ENCODE results near the gene GMPPB.

The GMPPB gene

DNA sequence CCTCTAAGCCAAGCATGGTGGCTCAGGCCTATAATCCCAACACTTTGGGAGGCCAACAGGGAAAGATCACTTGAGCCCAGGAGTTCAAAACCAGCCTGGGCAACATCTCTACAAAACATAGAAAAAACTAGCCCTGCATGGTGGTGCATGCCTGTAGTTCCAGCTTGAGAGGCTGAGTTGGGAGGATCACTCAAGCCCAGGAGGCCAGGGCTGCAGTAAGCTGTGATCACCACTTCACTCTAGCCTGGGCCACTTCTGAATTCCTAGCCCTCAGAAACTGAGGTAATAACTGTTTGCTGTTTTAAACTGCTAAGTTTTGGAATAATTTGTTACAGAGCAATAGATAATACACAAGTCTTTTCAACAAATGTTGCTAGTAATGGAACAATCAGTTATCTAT, 46.2 kb upstream of the GMPPB start:
- Histone ChIP-seq H3K4me2 (ENCODE audit: low read depth, low read length) (no peak overlapping the region), H3K36me3 (replicated peaks; ENCODE audit: insufficient read depth, low read length) (no peaks in the 10 kb centered on the region), H3F3A (ENCODE audit: insufficient read depth, low read length) (no peaks in the 10 kb centered on the region; the same call in 1 of the 2 replicates), H3K9ac (ENCODE audit: low read length) (no peak overlapping the region), H3K4me3 (ENCODE audit: low read length) (no peak overlapping the region), H4K20me1 (ENCODE audit: insufficient read depth, low read length) (peaks cover 27% of the 10 kb centered on the region), H2AFZ (ENCODE audit: low read length) (no peak overlapping the region), H3K9me3 (replicated peaks; ENCODE audit: insufficient read depth, low read length) (no peaks in the 10 kb centered on the region), H3K27ac (ENCODE audit: low read length) (no peak overlapping the region), H3K4me1 (ENCODE audit: low read length) (no peaks in the 10 kb centered on the region), H3K9me2 (replicated peaks; ENCODE audit: insufficient read depth, low read length) (no peaks in the 10 kb centered on the region), H3K79me2 (ENCODE audit: low read length) (peaks cover 80% of the 10 kb centered on the region), H3K27me3 (replicated peaks; ENCODE audit: insufficient read depth, low read length) (no peaks in the 10 kb centered on the region)
- DNase-seq, result no peak
- no peak for TF ChIP-seq CTCF (IDR thresholded peaks at IDR 0.05; ENCODE audit: low read length)

GRCh38 chr3:49769286-49769915, 45.6 kb upstream of the GMPPB start:
- Histone ChIP-seq H4K20me1 (ENCODE audit: insufficient read depth, low read length) (peaks cover 22% of the 10 kb centered on the region), H2AFZ (ENCODE audit: low read length) (no peak overlapping the region), H3K27ac (ENCODE audit: low read length) (no peak overlapping the region), H3K9me3 (replicated peaks; ENCODE audit: insufficient read depth, low read length) (no peaks in the 10 kb centered on the region), H3K4me3 (ENCODE audit: low read length) (no peak overlapping the region), H3K9ac (ENCODE audit: low read length) (no peak overlapping the region), H3K4me1 (ENCODE audit: low read length) (no peaks in the 10 kb centered on the region), H3F3A (ENCODE audit: insufficient read depth, low read length) (no peaks in the 10 kb centered on the region; the same call in 1 of the 2 replicates), H3K4me2 (ENCODE audit: low read depth, low read length) (no peak overlapping the region), H3K9me2 (replicated peaks; ENCODE audit: insufficient read depth, low read length) (no peaks in the 10 kb centered on the region), H3K27me3 (replicated peaks; ENCODE audit: insufficient read depth, low read length) (no peaks in the 10 kb centered on the region), H3K79me2 (ENCODE audit: low read length) (peaks cover 81% of the 10 kb centered on the region), H3K36me3 (replicated peaks; ENCODE audit: insufficient read depth, low read length) (no peaks in the 10 kb centered on the region)
- DNase-seq, result no peak
- TF ChIP-seq EZH2phosphoT487 (IDR thresholded peaks at IDR 0.05; ENCODE audit: low read length) (no peak), CTCF (IDR thresholded peaks at IDR 0.05; ENCODE audit: low read length) (no peak), EZH2 (optimal IDR thresholded peaks at IDR 0.05; ENCODE audit: low read depth, low read length) (no peak)

- H3K27ac ChIP-seq (ENCODE audit: low read length), result no peak overlapping the region
- H3K4me3 ChIP-seq (ENCODE audit: low read length), result no peak overlapping the region
- H3K79me2 ChIP-seq (ENCODE audit: low read length), result peaks cover 72% of the 10 kb centered on the region
- H3K4me1 ChIP-seq (ENCODE audit: low read length), result no peaks in the 10 kb centered on the region
- H3K27me3 ChIP-seq (replicated peaks; ENCODE audit: insufficient read depth, low read length), result no peaks in the 10 kb centered on the region
- no peak overlapping the region for H3K4me2 ChIP-seq (ENCODE audit: low read depth, low read length)
- no peaks in the 10 kb centered on the region for H3K9me3 ChIP-seq (replicated peaks; ENCODE audit: insufficient read depth, low read length)
- no peaks in the 10 kb centered on the region; the same call in 1 of the 2 replicates for H3K36me3 ChIP-seq (replicated peaks; ENCODE audit: insufficient read depth, low read length)
- no peaks in the 10 kb centered on the region for H3K9me2 ChIP-seq (replicated peaks; ENCODE audit: insufficient read depth, low read length)
- DNase-seq, result no peak
- H3F3A ChIP-seq (ENCODE audit: insufficient read depth, low read length), result no peaks in the 10 kb centered on the region
- H3K9ac ChIP-seq (ENCODE audit: low read length), result no peak overlapping the region
- TF ChIP-seq EZH2phosphoT487 (IDR thresholded peaks at IDR 0.05; ENCODE audit: low read length), result no peak
- no peak for TF ChIP-seq CTCF (IDR thresholded peaks at IDR 0.05; ENCODE audit: low read length)
- TF ChIP-seq EZH2 (optimal IDR thresholded peaks at IDR 0.05; ENCODE audit: low read depth, low read length), result no peak
- H4K20me1 ChIP-seq (ENCODE audit: insufficient read depth, low read length), result peaks cover 9% of the 10 kb centered on the region
- no peak overlapping the region for H2AFZ ChIP-seq (ENCODE audit: low read length)
Observed at GRCh38 chr3:49763981-49764380, 40.2 kb upstream of the GMPPB start.

Data from MM.1S (cell line).